ENCODE data around the gene PATE4. TPM values are rescaled to one million over a fixed set of nuclear protein-coding genes. Genes with fewer than 3 reads are reported as not detected.

Gene PATE4
- total RNA-seq, 1 donor from 2014 or later: not detected

DNA sequence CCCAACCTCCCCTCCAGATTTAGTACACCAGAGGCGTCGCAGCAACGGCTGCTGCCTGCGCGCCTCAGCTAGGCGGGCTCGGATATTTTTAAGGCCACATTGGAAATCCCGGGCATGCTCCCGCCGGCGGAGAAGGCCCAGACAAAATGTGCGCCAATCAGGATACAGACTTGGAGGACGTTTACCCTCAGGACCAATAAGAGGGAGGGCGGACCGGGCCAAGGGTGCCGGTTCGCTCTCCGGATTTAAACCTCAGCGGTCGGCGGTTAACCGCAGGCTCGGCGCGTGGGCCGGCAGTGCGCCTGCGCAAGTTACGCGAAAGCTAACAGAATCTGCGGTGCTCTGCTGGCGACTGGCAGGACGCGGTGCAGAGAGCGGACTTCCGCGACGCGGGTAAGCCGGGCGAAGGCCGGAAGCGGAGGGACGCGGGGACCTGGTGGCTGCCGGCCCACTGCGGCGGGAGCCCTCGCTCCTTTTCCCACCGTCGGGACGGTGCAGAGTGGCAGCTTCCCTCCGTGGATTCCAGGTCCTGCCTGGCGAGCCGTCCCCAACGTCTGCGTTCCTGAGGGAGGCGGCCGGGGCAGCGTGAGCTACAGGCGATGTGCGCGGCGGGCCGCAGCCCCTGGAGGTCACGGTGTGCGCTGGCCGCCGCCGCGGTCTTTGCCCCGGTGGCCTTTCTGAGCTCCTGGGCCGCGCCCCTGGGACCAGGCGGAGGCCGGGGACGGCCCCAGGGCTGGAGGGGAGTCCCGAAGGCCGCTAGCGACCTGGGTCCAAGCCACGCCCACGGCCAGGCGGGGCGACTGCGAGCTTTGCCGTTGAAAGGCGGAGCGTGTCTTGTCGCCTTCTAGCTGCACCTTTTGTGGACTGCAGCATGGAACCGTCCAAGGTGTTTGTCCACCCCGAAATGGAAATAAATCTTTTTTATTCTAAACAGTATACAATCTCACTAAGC is 54.5 kb downstream of the PATE4 start, which contains the start of gene HYLS1:
HYLS1 (plus strand) TSS at position 296 of the 952 bp plus-strand sequence. CDS start 11,701 bp downstream, outside the sequence.
- DNase-seq (ENCODE audit: low spot score): peak; percentile 93

Other genes starting within 250 kb of the PATE4 start
- gene STT3A, start 240.5 kb upstream of the PATE4 start, total RNA-seq: 138 TPM
- 2.8 TPM for gene CHEK1, start 208.2 kb upstream of the PATE4 start, total RNA-seq
- gene ACRV1, start 152.5 kb upstream of the PATE4 start, total RNA-seq: not detected
- not detected for gene PATE1, start 87.0 kb upstream of the PATE4 start, total RNA-seq
- 0.23 TPM for gene PATE2, start 54.5 kb upstream of the PATE4 start, total RNA-seq
- not detected for gene PATE3, start 45.2 kb upstream of the PATE4 start, total RNA-seq
- 2.7 TPM for gene HYLS1, start 54.4 kb downstream of the PATE4 start, total RNA-seq
- gene PUS3, start 69.9 kb downstream of the PATE4 start, total RNA-seq: 14.8 TPM
- gene DDX25, start 71.2 kb downstream of the PATE4 start, total RNA-seq: not detected
- 0.75 TPM for gene VSIG10L2, start 112.7 kb downstream of the PATE4 start, total RNA-seq
- gene CDON, start 229.6 kb downstream of the PATE4 start, total RNA-seq: 7.4 TPM